Keratinocyte (primary cell): ENCODE data around the gene SPTBN5.

ENCODE experiments used
- EZH2 ChIP-seq: IDR thresholded peaks from one replicate; pipeline ENCODE4 v1.6.1; 2012; ENCODE audit warnings: inconsistent platforms, mild to moderate bottlenecking, low read length, moderate library complexity
- TF ChIP-seq, protein P1 (sequence below), 3 experiments: IDR thresholded peaks in 1 of 3; conservative IDR thresholded peaks in 1 of 3; optimal IDR thresholded peaks in 1 of 3; 2 replicates in 2 of 3; 3 replicates in 1 of 3; pipeline versions ENCODE3 to v1.5.1; 2011; ENCODE audit warnings: low read length in 3 of 3, mild to moderate bottlenecking in 3 of 3, moderate library complexity in 2 of 3, control low read depth in 1 of 3, inconsistent platforms in 1 of 3; ENCODE audit not compliant: insufficient read depth in 2 of 3; ENCODE audit errors: extremely low read depth in 1 of 3

DNA sequence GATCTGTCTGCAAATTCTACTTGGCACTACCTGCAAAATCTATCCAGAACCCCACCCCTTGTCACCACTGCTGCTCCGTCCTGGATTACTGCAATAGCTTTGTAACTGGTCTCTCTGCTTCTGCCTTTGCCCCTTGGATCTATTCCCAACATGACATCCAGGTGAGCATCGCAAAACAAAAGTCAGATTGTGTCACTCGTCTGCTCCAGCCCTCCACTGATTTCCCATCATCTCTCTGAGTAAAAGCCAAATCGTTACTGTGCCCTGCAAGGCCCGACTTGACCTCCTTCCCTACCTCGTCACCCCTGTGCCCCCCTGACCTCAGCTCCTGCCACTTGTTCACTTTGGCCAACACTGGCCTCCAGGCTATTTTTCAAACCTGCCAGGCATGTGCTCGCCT lies 9.4 kb downstream of the SPTBN5 start:
- TF ChIP-seq, protein P1, sequence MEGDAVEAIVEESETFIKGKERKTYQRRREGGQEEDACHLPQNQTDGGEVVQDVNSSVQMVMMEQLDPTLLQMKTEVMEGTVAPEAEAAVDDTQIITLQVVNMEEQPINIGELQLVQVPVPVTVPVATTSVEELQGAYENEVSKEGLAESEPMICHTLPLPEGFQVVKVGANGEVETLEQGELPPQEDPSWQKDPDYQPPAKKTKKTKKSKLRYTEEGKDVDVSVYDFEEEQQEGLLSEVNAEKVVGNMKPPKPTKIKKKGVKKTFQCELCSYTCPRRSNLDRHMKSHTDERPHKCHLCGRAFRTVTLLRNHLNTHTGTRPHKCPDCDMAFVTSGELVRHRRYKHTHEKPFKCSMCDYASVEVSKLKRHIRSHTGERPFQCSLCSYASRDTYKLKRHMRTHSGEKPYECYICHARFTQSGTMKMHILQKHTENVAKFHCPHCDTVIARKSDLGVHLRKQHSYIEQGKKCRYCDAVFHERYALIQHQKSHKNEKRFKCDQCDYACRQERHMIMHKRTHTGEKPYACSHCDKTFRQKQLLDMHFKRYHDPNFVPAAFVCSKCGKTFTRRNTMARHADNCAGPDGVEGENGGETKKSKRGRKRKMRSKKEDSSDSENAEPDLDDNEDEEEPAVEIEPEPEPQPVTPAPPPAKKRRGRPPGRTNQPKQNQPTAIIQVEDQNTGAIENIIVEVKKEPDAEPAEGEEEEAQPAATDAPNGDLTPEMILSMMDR (optimal IDR thresholded peaks at IDR 0.05 in 1 of 3, IDR thresholded peaks at IDR 0.05 in 1 of 3, conservative IDR thresholded peaks at IDR 0.05 in 1 of 3; ENCODE audit: extremely low read depth in 1 of 3, insufficient read depth in 2 of 3, low read length in 3 of 3): no peak
- no peak for TF ChIP-seq EZH2
